ENCODE data around the gene SLC25A39.

DNA sequence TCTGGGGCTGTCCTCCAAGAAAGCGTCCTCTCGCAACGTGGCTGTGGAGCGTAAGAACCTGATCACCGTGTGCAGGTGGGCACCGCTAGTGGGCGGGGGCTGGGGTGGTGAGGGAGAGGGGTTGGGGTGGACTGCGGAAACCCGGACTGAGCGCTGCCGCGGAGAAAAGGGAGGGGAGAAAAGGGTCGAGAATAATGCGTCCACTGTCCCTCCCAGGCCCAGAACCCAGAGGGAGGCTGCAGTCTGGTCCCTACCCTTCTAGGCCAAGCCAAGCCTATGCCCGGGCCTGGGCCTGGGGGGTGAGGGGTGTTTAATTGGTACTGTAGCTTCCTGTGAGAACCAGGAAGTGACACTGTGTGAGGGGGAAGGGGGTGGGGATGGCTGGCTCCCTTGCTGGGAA lies 15.8 kb downstream of the SLC25A39 start:
- no peak for TF ChIP-seq POLR2A (IDR thresholded peaks at IDR 0.05)
- TF ChIP-seq, protein P1, sequence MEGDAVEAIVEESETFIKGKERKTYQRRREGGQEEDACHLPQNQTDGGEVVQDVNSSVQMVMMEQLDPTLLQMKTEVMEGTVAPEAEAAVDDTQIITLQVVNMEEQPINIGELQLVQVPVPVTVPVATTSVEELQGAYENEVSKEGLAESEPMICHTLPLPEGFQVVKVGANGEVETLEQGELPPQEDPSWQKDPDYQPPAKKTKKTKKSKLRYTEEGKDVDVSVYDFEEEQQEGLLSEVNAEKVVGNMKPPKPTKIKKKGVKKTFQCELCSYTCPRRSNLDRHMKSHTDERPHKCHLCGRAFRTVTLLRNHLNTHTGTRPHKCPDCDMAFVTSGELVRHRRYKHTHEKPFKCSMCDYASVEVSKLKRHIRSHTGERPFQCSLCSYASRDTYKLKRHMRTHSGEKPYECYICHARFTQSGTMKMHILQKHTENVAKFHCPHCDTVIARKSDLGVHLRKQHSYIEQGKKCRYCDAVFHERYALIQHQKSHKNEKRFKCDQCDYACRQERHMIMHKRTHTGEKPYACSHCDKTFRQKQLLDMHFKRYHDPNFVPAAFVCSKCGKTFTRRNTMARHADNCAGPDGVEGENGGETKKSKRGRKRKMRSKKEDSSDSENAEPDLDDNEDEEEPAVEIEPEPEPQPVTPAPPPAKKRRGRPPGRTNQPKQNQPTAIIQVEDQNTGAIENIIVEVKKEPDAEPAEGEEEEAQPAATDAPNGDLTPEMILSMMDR (IDR thresholded peaks at IDR 0.05), result no peak

Data from Peyer's patch (tissue), 4 donors.